SKM-1 treated with dmso at 0.1 percent for 144 hours (cell line): Measurements from ENCODE around the gene TFDP1.

Experiments
- DNase-seq: peaks from one replicate; lab custom pipeline; 2025; ENCODE audit not compliant: unreplicated experiment; lab: John Stamatoyannopoulos, UW

Gene TFDP1

GRCh38 chr13:113630804-113631203, 46.3 kb downstream of the TFDP1 start:
- DNase-seq: no peak

GRCh38 chr13:113631341-113632095, 47.0 kb downstream of the TFDP1 start:
- no peak for DNase-seq

GRCh38 chr13:113632706-113633484, 48.3 kb downstream of the TFDP1 start:
- no peak for DNase-seq

GRCh38 chr13:113633485-113633873, 48.9 kb downstream of the TFDP1 start:
- DNase-seq: no peak

DNA sequence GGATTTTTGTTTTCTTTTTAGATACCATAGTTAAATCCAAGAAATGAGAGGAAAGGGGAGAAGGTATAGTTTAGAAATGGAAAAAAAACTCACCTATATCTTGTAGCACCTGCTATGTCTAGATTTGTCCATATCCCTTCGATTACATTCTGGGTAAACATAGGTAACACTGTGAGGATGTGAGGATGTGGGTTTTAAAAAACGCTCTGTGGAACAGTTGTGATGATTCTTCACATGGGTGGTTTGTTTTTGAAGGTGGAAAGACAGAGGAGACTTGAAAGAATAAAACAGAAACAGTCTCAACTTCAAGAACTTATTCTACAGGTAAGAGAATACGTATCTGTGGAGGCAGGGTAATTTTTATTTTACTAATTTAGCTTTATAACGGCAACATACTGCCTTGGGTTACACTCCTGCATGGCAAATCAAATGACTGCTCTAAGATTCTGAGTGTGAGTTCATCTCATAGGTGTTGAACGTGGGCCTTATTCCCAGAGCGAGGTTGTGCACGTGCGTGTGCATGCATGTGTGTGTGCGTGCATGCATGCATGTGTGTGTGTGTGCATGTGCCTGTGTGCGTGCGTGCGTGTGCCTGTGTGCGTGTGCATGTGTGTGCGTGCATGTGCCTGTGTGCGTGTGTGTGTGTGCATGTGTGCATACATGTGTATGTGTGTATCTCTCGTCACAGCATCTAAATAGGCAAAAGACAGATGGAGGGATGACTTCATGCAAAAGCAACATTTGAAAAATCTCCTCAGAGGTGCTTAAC, 49.9 kb downstream of the TFDP1 start:
- no peak for DNase-seq

- no peak for DNase-seq
These were observed 50.5 kb downstream of the TFDP1 start for GRCh38 chr13:113635048-113635420.

- no peak for DNase-seq
These were observed 51.2 kb downstream of the TFDP1 start for GRCh38 chr13:113635709-113636108.

GRCh38 chr13:113636266-113636963, 51.9 kb downstream of the TFDP1 start:
- no peak for DNase-seq

DNA sequence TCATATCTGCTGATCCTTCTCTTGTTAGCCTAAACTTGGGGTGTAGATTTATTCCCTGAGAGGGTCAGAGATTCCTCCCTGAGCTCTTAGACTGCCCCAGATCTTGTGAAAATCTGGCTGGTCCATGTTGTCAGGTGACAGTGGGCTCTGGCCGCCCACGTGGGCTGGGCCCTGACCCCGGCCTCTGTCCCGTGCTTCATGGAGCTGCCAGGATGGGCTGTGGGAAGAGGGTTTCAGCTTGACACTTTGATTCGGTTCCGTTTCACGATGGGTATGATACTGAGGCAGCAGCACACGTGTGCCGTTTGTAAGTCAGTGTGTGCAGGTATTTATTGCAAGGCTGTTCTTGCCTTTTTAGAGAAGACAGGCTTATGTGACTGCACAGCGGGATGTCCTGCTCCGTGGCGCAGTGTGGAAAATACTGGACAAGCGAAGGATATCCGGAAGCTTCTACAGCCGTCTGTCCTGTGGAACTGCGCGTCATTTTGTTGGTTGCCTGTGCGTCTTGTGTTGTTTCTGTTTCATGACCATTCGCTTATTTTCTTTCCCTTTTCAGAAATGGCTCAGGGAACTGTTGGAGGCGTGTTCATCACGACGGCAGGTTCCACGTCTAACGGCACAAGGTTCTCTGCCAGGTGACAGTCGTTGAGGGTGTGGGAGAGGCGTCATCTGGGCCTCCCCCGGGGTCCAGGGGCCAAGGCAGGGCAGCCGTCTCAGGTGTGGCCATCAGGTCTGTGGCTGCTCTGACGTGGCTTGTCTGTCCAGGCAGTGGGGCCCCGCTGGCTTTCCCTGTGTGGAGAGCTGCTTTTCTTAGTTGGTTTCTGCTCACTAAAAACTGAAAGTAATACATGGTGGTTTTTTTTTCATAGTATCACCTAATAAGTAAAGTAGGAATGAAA, 53.0 kb downstream of the TFDP1 start:
- DNase-seq: no peak

DNA sequence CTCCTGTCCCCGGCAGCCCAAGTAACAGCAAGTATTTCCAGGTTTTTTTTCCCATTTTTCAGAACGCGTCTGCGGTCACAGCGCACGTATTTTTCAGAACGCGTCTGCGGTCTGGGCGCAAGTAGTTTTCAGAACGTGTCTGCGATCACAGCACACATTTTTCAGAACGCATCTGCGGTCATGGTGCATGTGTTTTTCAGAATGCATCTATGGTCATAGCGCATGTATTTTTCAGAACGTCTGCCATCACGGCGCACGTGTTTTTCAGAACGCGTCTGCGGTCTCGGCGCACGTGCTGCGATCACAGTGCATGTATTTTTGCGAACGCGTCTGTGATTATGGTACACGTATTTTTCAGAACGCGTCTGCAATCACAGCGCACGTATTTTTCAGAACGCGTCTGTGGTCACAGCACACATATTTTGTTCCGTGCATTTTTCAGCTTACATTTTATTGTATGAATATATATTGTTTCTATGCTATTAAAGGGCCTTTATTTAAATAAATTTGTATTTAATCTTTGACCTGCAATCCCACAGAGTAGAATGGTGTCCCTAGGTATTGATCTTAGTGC, 53.7 kb downstream of the TFDP1 start:
- DNase-seq: no peak

DNA sequence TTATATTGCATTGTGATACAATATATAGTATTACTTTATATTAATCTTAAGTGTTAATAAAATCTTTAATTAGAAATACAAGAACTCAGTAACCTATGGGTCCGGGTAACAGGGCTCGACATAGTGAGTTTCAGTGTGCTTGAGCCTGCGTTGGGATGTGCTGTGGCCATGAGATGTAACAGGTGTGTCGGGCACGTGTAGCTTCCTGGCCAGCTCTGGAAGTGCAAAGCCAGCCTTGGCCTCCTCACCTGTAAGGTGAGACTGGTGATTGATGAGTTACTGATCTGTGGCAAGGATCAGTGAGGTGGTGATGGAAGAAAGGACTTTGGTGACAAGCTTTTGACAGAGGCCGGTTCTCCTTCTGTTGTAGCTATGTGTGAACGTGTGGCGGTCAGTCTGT, 54.3 kb downstream of the TFDP1 start:
- DNase-seq: no peak

DNA sequence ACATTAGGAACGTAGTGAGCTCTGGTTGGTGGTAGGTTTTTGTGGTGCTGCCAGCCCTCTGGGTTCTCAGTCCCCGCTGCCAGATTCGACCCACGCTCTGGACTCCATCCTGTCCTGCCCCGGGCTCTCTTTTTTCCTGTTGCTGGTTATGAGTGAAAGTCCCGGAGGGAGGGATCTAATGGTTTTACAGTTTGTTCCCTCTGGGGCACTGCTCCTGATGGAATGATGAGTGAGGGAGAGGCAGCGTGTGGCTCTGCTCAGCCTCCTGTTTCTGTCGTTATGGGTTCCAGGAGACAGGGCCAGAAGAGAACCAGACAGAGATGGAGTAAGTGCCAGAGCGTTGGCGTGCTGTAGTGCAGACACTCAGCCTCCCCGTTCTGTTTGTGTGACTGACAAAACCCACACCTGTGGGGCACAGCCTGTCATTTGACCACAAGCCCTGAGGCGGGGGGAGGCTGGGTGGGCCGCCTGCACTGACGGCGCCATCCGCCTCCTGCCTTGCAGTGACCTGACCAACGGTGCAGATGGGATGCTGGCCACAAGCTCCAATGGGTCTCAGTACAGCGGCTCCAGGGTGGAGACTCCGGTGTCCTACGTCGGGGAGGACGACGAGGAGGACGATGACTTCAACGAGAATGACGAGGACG, 55.2 kb downstream of the TFDP1 start:
- no peak for DNase-seq

DNA sequence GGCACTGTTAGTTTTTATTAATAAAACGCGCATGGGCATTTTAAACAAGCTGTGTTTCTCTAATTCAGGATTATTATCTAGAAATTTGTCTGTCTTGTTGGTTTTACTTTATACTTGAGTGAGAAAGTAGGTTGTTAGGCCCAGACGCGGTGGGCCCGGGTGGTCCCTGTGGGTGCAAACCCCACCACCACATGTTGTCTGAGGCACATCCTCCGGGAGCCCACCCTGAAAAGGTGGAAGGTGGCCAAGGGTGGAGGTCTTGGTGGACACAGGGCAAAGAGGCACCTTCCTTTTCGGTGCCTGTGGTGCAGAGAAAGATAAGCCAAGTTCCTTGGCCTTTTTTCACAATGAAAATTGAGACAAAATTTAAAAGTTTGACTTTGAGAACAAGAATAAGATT, 56.9 kb downstream of the TFDP1 start:
- DNase-seq: no peak

GRCh38 chr13:113642563-113642962, 58.0 kb downstream of the TFDP1 start:
- no peak for DNase-seq

DNA sequence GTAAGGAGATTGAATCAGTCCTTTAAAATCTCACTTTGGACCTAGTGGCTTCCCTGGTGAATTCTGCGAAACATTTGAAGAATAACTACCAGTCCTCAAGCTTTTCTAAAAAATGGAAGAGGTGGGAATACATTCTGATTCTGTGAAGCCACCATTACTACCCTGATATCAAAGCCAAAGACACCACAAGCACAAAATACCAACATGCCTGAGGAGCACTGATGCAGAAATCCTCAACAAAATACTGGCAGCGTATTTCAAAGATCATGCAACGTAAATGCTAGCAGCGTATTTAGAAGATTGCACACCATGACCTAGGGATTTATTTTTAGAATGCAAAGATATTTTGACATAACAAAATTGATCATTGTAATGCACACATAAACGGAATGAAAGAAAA, 59.0 kb downstream of the TFDP1 start:
- no peak for DNase-seq

DNA sequence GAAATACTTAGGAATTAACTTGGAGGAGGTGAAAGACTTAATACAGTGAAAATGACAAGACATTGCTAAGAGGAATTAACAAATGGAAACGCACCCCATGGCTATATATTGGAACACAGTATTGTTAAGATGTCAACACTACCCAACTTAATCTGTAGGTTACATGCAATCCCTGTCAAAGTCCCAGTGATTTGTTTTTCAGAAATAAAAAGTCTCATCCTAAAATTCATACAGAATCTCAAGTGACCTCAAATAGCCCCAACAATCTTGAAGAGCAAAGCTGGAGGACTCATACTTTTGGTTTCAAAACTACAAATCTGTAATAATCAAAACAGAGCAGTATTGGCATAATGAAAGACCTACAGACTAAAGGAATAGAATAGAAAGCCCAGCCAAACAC, 60.2 kb downstream of the TFDP1 start:
- DNase-seq: no peak

- no peak for DNase-seq
These were observed 60.8 kb downstream of the TFDP1 start for GRCh38 chr13:113645329-113645728.

DNA sequence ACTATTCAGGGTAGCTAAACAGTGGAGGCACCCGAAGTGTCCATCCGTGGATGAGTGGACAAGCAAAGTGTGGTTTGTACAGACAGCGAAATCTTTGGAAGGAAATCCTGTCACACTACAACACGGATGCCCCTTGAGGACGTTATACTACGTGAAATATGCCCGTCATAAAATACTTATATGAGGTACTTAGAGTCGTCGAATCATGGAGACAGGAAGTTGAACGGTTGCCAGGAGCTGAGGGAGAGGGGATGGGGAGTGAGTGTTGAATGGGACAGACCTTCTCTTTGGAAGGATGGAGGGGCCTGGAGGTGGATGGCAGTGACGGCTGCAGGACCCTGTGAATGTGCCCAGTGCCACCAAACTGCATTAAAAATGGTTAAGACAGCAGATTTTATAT, 61.8 kb downstream of the TFDP1 start:
- no peak for DNase-seq

GRCh38 chr13:113646921-113647340, 62.4 kb downstream of the TFDP1 start:
- DNase-seq: no peak
